Activated naive CD8-positive, alpha-beta T cell treated with anti-CD3 and anti-CD28 coated beads for 36 hours (primary cell): Measurements from ENCODE around the gene SMKR1. TPM values are rescaled to one million over a fixed set of nuclear protein-coding genes. Genes with fewer than 3 reads are reported as not detected.
"Not testable (repeated sequence)": the region's sequence is repeated elsewhere in the genome, so short reads cannot be mapped to it uniquely, and the experiment has no call there.

Experiments used
- DNase-seq: peaks from one replicate; pipeline ENCODE4 v3.0.0; 2021
- H3K27ac Mint-ChIP-seq: one replicate; pipeline ENCODE4 v1.8.0; 2022; ENCODE audit warnings: mild to moderate bottlenecking, moderate library complexity, mixed read lengths
- H3K27me3 Mint-ChIP-seq: one replicate; pipeline ENCODE4 v1.8.0; 2022; ENCODE audit warnings: mild to moderate bottlenecking, mixed read lengths
- H3K36me3 Mint-ChIP-seq: one replicate; pipeline ENCODE4 v1.8.0; 2021; ENCODE audit warnings: mild to moderate bottlenecking, mixed read lengths
- H3K4me1 Mint-ChIP-seq: one replicate; pipeline ENCODE4 v1.8.0; 2021; ENCODE audit warnings: mixed read lengths
- H3K4me3 Mint-ChIP-seq: one replicate; pipeline ENCODE4 v1.8.0; 2022; ENCODE audit warnings: mild to moderate bottlenecking, moderate library complexity, mixed read lengths
- H3K9me3 Mint-ChIP-seq: one replicate; pipeline ENCODE4 v1.8.0; 2022; ENCODE audit warnings: mixed read lengths
- total RNA-seq, 2 experiments: library from RNA; stranded (reverse); gene quantifications; one replicate each; pipeline ENCODE4 v1.2.3, GENCODE V29; 2021

SMKR1 gene
- total RNA-seq, 2 experiments from 2014 or later, result 4.1 to 6.1 TPM

GRCh38 chr7:129470411-129470810 is 31.9 kb upstream of the SMKR1 start:
- no peaks in the 10 kb centered on the region for H3K27me3 Mint-ChIP-seq
- no peak overlapping the region for H3K4me3 Mint-ChIP-seq
- DNase-seq, result no peak
- no peaks in the 10 kb centered on the region for H3K9me3 Mint-ChIP-seq
- no peaks in the 10 kb centered on the region for H3K4me1 Mint-ChIP-seq
- peaks cover 3% of the 10 kb centered on the region for H3K36me3 Mint-ChIP-seq
- H3K27ac Mint-ChIP-seq, result no peak overlapping the region

GRCh38 chr7:129471402-129471827 is 30.9 kb upstream of the SMKR1 start:
- DNase-seq, result no peak
- Mint-ChIP-seq H3K9me3 (no peaks in the 10 kb centered on the region), H3K36me3 (peaks cover 4% of the 10 kb centered on the region), H3K4me3 (no peak overlapping the region), H3K27me3 (no peaks in the 10 kb centered on the region), H3K4me1 (no peaks in the 10 kb centered on the region), H3K27ac (no peak overlapping the region)

GRCh38 chr7:129475931-129476330 is 26.4 kb upstream of the SMKR1 start:
- not testable (repeated sequence) for H3K27ac Mint-ChIP-seq, H3K36me3 Mint-ChIP-seq, H3K9me3 Mint-ChIP-seq, H3K4me1 Mint-ChIP-seq, DNase-seq, H3K4me3 Mint-ChIP-seq, H3K27me3 Mint-ChIP-seq

GRCh38 chr7:129476398-129476797 is 25.9 kb upstream of the SMKR1 start:
- not testable (repeated sequence) for H3K27ac Mint-ChIP-seq, DNase-seq, H3K9me3 Mint-ChIP-seq, H3K4me3 Mint-ChIP-seq, H3K4me1 Mint-ChIP-seq, H3K27me3 Mint-ChIP-seq, H3K36me3 Mint-ChIP-seq

- no peaks in the 10 kb centered on the region for H3K9me3 Mint-ChIP-seq
- no peak overlapping the region for H3K4me3 Mint-ChIP-seq
- no peak for DNase-seq
- no peaks in the 10 kb centered on the region for H3K4me1 Mint-ChIP-seq
- no peak overlapping the region for H3K27ac Mint-ChIP-seq
- peaks cover 6% of the 10 kb centered on the region for H3K36me3 Mint-ChIP-seq
- H3K27me3 Mint-ChIP-seq, result no peaks in the 10 kb centered on the region
These were observed 22.5 kb upstream of the SMKR1 start for GRCh38 chr7:129479831-129480230.

- no peaks in the 10 kb centered on the region for H3K27me3 Mint-ChIP-seq
- no peak for DNase-seq
- no peaks in the 10 kb centered on the region for H3K4me1 Mint-ChIP-seq
- peaks cover 3% of the 10 kb centered on the region for H3K36me3 Mint-ChIP-seq
- no peak overlapping the region for H3K27ac Mint-ChIP-seq
- H3K9me3 Mint-ChIP-seq, result no peaks in the 10 kb centered on the region
- H3K4me3 Mint-ChIP-seq, result no peak overlapping the region
These were observed 21.5 kb upstream of the SMKR1 start for GRCh38 chr7:129480674-129481363.

- not testable (repeated sequence) for H3K27me3 Mint-ChIP-seq, DNase-seq, H3K4me1 Mint-ChIP-seq, H3K36me3 Mint-ChIP-seq, H3K9me3 Mint-ChIP-seq, H3K4me3 Mint-ChIP-seq, H3K27ac Mint-ChIP-seq
These were observed 21.0 kb upstream of the SMKR1 start for GRCh38 chr7:129481376-129481775.

- Mint-ChIP-seq H3K27me3 (no peaks in the 10 kb centered on the region), H3K9me3 (no peaks in the 10 kb centered on the region), H3K36me3 (peaks cover 4% of the 10 kb centered on the region), H3K4me3 (no peak overlapping the region), H3K27ac (no peak overlapping the region), H3K4me1 (no peaks in the 10 kb centered on the region)
- no peak for DNase-seq
These were observed 19.6 kb upstream of the SMKR1 start for GRCh38 chr7:129482781-129483180.

GRCh38 chr7:129489491-129489890 is 12.8 kb upstream of the SMKR1 start:
- no peaks in the 10 kb centered on the region for H3K9me3 Mint-ChIP-seq

GRCh38 chr7:129492391-129492790 is 9.9 kb upstream of the SMKR1 start:
- Mint-ChIP-seq H3K4me3 (no peak overlapping the region), H3K36me3 (no peaks in the 10 kb centered on the region), H3K9me3 (no peaks in the 10 kb centered on the region), H3K27me3 (no peaks in the 10 kb centered on the region), H3K27ac (no peak overlapping the region), H3K4me1 (peaks cover 6% of the 10 kb centered on the region)
- no peak for DNase-seq

More at GRCh38 chr7:129489491-129489890, 12.8 kb upstream of the SMKR1 start:
- no peak for DNase-seq
- no peaks in the 10 kb centered on the region for H3K27me3 Mint-ChIP-seq
- peaks cover 3% of the 10 kb centered on the region for H3K4me1 Mint-ChIP-seq
- H3K36me3 Mint-ChIP-seq, result peaks cover 4% of the 10 kb centered on the region
- no peak overlapping the region for H3K4me3 Mint-ChIP-seq
- H3K27ac Mint-ChIP-seq, result no peak overlapping the region

GRCh38 chr7:129493555-129493954 is 8.8 kb upstream of the SMKR1 start:
- H3K27me3 Mint-ChIP-seq, result no peaks in the 10 kb centered on the region
- H3K4me3 Mint-ChIP-seq, result no peak overlapping the region
- no peak overlapping the region for H3K27ac Mint-ChIP-seq
- H3K4me1 Mint-ChIP-seq, result peaks cover 6% of the 10 kb centered on the region
- no peaks in the 10 kb centered on the region for H3K36me3 Mint-ChIP-seq
- no peak for DNase-seq
- H3K9me3 Mint-ChIP-seq, result no peaks in the 10 kb centered on the region

- Mint-ChIP-seq H3K27ac (no peak overlapping the region), H3K36me3 (no peaks in the 10 kb centered on the region), H3K9me3 (no peaks in the 10 kb centered on the region), H3K4me1 (peaks cover 6% of the 10 kb centered on the region), H3K27me3 (no peaks in the 10 kb centered on the region), H3K4me3 (no peak overlapping the region)
- no peak for DNase-seq
These were observed 8.3 kb upstream of the SMKR1 start for GRCh38 chr7:129494041-129494440.

GRCh38 chr7:129495987-129496386 is 6.3 kb upstream of the SMKR1 start:
- no peak for DNase-seq
- Mint-ChIP-seq H3K27ac (no peak overlapping the region), H3K27me3 (no peaks in the 10 kb centered on the region), H3K4me1 (peaks cover 6% of the 10 kb centered on the region), H3K9me3 (no peaks in the 10 kb centered on the region), H3K36me3 (no peaks in the 10 kb centered on the region), H3K4me3 (no peak overlapping the region)

- Mint-ChIP-seq H3K4me3 (no peak overlapping the region), H3K27me3 (no peaks in the 10 kb centered on the region), H3K36me3 (no peaks in the 10 kb centered on the region), H3K9me3 (no peaks in the 10 kb centered on the region), H3K4me1 (peaks cover 10% of the 10 kb centered on the region), H3K27ac (no peak overlapping the region)
- DNase-seq, result no peak
These were observed 5.7 kb upstream of the SMKR1 start for GRCh38 chr7:129496653-129497052.

GRCh38 chr7:129497156-129497555 is 5.2 kb upstream of the SMKR1 start:
- Mint-ChIP-seq H3K27me3 (no peaks in the 10 kb centered on the region), H3K27ac (no peak overlapping the region), H3K4me1 (peaks cover 12% of the 10 kb centered on the region), H3K4me3 (no peak overlapping the region), H3K9me3 (no peaks in the 10 kb centered on the region), H3K36me3 (no peaks in the 10 kb centered on the region)
- no peak for DNase-seq

- DNase-seq, result no peak
- H3K27me3 Mint-ChIP-seq, result no peaks in the 10 kb centered on the region
- no peaks in the 10 kb centered on the region for H3K9me3 Mint-ChIP-seq
- peaks cover 12% of the 10 kb centered on the region for H3K4me1 Mint-ChIP-seq
- H3K4me3 Mint-ChIP-seq, result no peak overlapping the region
- H3K36me3 Mint-ChIP-seq, result no peaks in the 10 kb centered on the region
- H3K27ac Mint-ChIP-seq, result no peak overlapping the region
These were observed 4.3 kb upstream of the SMKR1 start for GRCh38 chr7:129498021-129498420.
